Spleen (tissue), 11 donors: ENCODE results near the gene BPTF. TPM values are rescaled to one million over a fixed set of nuclear protein-coding genes. Genes with fewer than 3 reads are reported as not detected.
"Not testable (repeated sequence)": the region's sequence is repeated elsewhere in the genome, so short reads cannot be mapped to it uniquely, and the experiment has no call there.

ENCODE experiments used
- DNase-seq: peaks from one replicate; pipeline ENCODE4 v3.0.0-alpha.2; 2020
- H3K27ac ChIP-seq, 8 donors: fragments of 200-600 bp; sonication (generic) in 7 of 8; 1 replicate in 4 of 8; 2 replicates in 4 of 8; pipeline versions ENCODE4 v1.5.0 to v1.8.0; 2016 to 2021; ENCODE audit warnings: inconsistent platforms in 4 of 8, mild to moderate bottlenecking in 4 of 8, moderate library complexity in 1 of 8
- H3K27me3 ChIP-seq, 7 donors: fragments of 200-600 bp; sonication (generic) in 6 of 7; replicated peaks in 1 of 7; 1 replicate in 4 of 7; 2 replicates in 3 of 7; pipeline versions ENCODE4 v1.5.0 to v1.8.0; 2016 to 2021; ENCODE audit warnings: inconsistent platforms in 3 of 7, mild to moderate bottlenecking in 1 of 7
- H3K36me3 ChIP-seq, 6 donors: fragments of 200-600 bp; sonication (generic) in 5 of 6; 1 replicate in 4 of 6; 2 replicates in 2 of 6; pipeline versions ENCODE4 v1.5.0 to v1.8.0; 2016 to 2021; ENCODE audit warnings: inconsistent platforms in 2 of 6
- H3K4me1 ChIP-seq, 6 donors: fragments of 200-600 bp; sonication (generic) in 5 of 6; 1 replicate in 3 of 6; 2 replicates in 3 of 6; pipeline versions ENCODE4 v1.5.0 to v1.8.0; 2016 to 2021; ENCODE audit warnings: inconsistent platforms in 3 of 6
- H3K4me3 ChIP-seq, 8 donors: fragments of 200-600 bp; sonication (generic) in 7 of 8; 1 replicate in 4 of 8; 2 replicates in 4 of 8; pipeline versions ENCODE4 v1.5.0 to v1.8.0; 2016 to 2021; ENCODE audit warnings: inconsistent platforms in 4 of 8, mild to moderate bottlenecking in 4 of 8, moderate library complexity in 2 of 8
- H3K9me3 ChIP-seq, 8 donors: fragments of 200-600 bp; sonication (generic) in 7 of 8; 1 replicate in 4 of 8; 2 replicates in 4 of 8; pipeline versions ENCODE4 v1.5.0 to v1.8.0; 2016 to 2021; ENCODE audit warnings: inconsistent platforms in 4 of 8
- CTCF ChIP-seq, 11 experiments: fragments of 200-600 bp in 7 of 11; fragments of 450-650 bp in 4 of 11; sonication (generic) in 4 of 11; IDR thresholded peaks in 8 of 11; conservative IDR thresholded peaks in 3 of 11; 1 replicate in 7 of 11; 2 replicates in 4 of 11; pipeline versions ENCODE4 v1.4.0 to v1.8.0; 2016 to 2021; ENCODE audit warnings: antibody characterized with exemption in 11 of 11, inconsistent platforms in 4 of 11, mild to moderate bottlenecking in 1 of 11
- POLR2A ChIP-seq, 3 donors: fragments of 450-650 bp; IDR thresholded peaks; one replicate each; pipeline ENCODE4 v1.5.1; 2017; ENCODE audit warnings: antibody characterized with exemption in 3 of 3, mild to moderate bottlenecking in 1 of 3
- POLR2AphosphoS5 ChIP-seq, 3 donors: sonication (generic); formaldehyde crosslinking; IDR thresholded peaks; one replicate each; pipeline ENCODE4 v1.5.1; 2017; ENCODE audit warnings: antibody characterized with exemption in 3 of 3
- WGBS, 5 donors: extraction: QIAGEN DNeasy Blood & Tissue Kit in 3 of 5; methylation state at CpG; one replicate each; pipeline versions ENCODE4 v1.1.5 to v1.1.7; 2013 to 2018; 5-methylcytosine and 5-hydroxymethylcytosine counted together
- intact Hi-C: fragments of 100-400 bp; cut with DNase I; formaldehyde crosslinking; loops from one replicate; pipeline ENCODE4 v1.15.0; 2023; ENCODE audit warnings: low total_unique reads
- polyA plus RNA-seq, 3 donors: library from polyadenylated mRNA; stranded (reverse); fragments of 200-250 nt; gene quantifications; one replicate each; pipeline ENCODE4 v1.2.1, GENCODE V29; 2013
- small RNA-seq, 4 donors: library from RNA; depleted of rRNA; stranded (forward); fragments of <200 nt; gene quantifications; one replicate each; pipeline ENCODE3, GENCODE V24; 2016
- total RNA-seq, 7 donors: library from RNA; depleted of rRNA in 3 of 7; stranded (reverse); fragments of >200 nt in 3 of 7; fragmentation: NEBNext Ultra II Directional in 4 of 7; extraction: Animal tissue kit (Norgen Biotek cat#: 25700) in 4 of 7; gene quantifications; one replicate each; pipeline versions ENCODE4 v1.1.0 to v1.2.1, GENCODE V29; 2016 to 2021
- donor health status: healthy with polysubstance abuse.
- donor health status: DM: no; HTN: no; CAD: no; lungs with moderate emphysema.
- donor health status: DM: no; HTN: no; CAD: no.
- donor health status: Bipolar disorder and iron deficiency.
- donor health status: healthy.
- donor health status: DM: no; HTN: no; CAD: no.
- donor health status: DM: yes; HTN: yes; CAD: no.

The BPTF gene
- total and polyA plus RNA-seq, 10 donors: 12.3 to 148 (median 120) TPM

- Histone ChIP-seq H3K9me3 (no peaks in the 10 kb centered on the region), H3K4me3 (no peak overlapping the region), H3K36me3 (no peaks in the 10 kb centered on the region), H3K27ac (no peak overlapping the region), H3K4me1 (peaks cover 0 to 29% (median 11%) of the 10 kb centered on the region in 6 donors), H3K27me3 (no peaks in the 10 kb centered on the region)
- no peak for DNase-seq
- 82 to 92% (median 87%) methylated on average over 8 of the region's 8 CpGs for WGBS, 5 donors
- TF ChIP-seq POLR2A (IDR thresholded peaks at IDR 0.05) (no peak), POLR2AphosphoS5 (IDR thresholded peaks at IDR 0.05) (no peak), CTCF (IDR thresholded peaks at IDR 0.05 in 8 of 11, conservative IDR thresholded peaks at IDR 0.05 in 3 of 11) (no peak)
- intact Hi-C loops: no loop called here
These were observed 196.7 kb downstream of the BPTF start for GRCh38 chr17:68021963-68022362.

- H3K27ac ChIP-seq, H3K9me3 ChIP-seq, H3K27me3 ChIP-seq, intact Hi-C loops, H3K36me3 ChIP-seq, DNase-seq, H3K4me3 ChIP-seq: not testable (repeated sequence)
- 95 to 97% (median 96%) methylated on average over 15 of the region's 15 CpGs for WGBS, 5 donors
- H3K4me1 ChIP-seq: peaks cover 0 to 29% (median 11%) of the 10 kb centered on the region in 6 donors
These were observed 197.2 kb downstream of the BPTF start for GRCh38 chr17:68022547-68022946.

- no peak for DNase-seq
- Histone ChIP-seq H3K9me3 (no peaks in the 10 kb centered on the region), H3K4me3 (no peak overlapping the region), H3K4me1 (peaks cover 0 to 4% (median 2%) of the 10 kb centered on the region in 6 donors), H3K27ac (no peak overlapping the region), H3K36me3 (no peaks in the 10 kb centered on the region), H3K27me3 (no peaks in the 10 kb centered on the region)
- WGBS, 5 donors: 68 to 85% (median 77%) methylated on average over 8 of the region's 8 CpGs
- TF ChIP-seq POLR2AphosphoS5 (IDR thresholded peaks at IDR 0.05): no peak
- no peak for TF ChIP-seq POLR2A (IDR thresholded peaks at IDR 0.05)
- no peak for TF ChIP-seq CTCF (IDR thresholded peaks at IDR 0.05 in 8 of 11, conservative IDR thresholded peaks at IDR 0.05 in 3 of 11)
- intact Hi-C loops: no loop called here
These were observed 204.4 kb downstream of the BPTF start for GRCh38 chr17:68029512-68030215.

Small RNA genes within 50 kb of the gene (small RNA-seq; reads per million reads assigned to genes)
- 0 reads per million in 4 donors for gene RN7SL622P

Other genes starting within 250 kb of the BPTF start
- gene NOL11, start 107.6 kb upstream of the BPTF start, total RNA-seq: 10 to 100 TPM; 30.7 to 49.7 (median 40.8) TPM
- 10 to 100 TPM; 41.6 to 46.6 (median 42.5) TPM for gene NOL11, start 107.6 kb upstream of the BPTF start, polyA plus RNA-seq
- 1 to 10 TPM; 2.5 to 9.3 (median 6.5) TPM for gene C17orf58, start 171.0 kb downstream of the BPTF start, total RNA-seq
- 1 to 10 TPM; 4.7 to 8.2 (median 6.7) TPM for gene C17orf58, start 171.0 kb downstream of the BPTF start, polyA plus RNA-seq
- 10 to 100 TPM; 22.1 to 49.2 (median 38.5) TPM for gene KPNA2, start 210.2 kb downstream of the BPTF start, total RNA-seq
- gene KPNA2, start 210.2 kb downstream of the BPTF start, polyA plus RNA-seq: 10 to 100 TPM; 12.4 to 32.5 (median 31.4) TPM